Endothelial cell of coronary artery (primary cell): ENCODE measurements around the gene C10orf53. TPM values are rescaled to one million over a fixed set of nuclear protein-coding genes. Genes with fewer than 3 reads are reported as not detected.

Experiments used
- total RNA-seq: library from RNA; depleted of rRNA; stranded (reverse); fragments of >200 nt; gene quantifications from 2 replicates; pipeline ENCODE4 v1.2.3, GENCODE V29; 2014

C10orf53 gene
- total RNA-seq, result not detected in 2 replicates

DNA sequence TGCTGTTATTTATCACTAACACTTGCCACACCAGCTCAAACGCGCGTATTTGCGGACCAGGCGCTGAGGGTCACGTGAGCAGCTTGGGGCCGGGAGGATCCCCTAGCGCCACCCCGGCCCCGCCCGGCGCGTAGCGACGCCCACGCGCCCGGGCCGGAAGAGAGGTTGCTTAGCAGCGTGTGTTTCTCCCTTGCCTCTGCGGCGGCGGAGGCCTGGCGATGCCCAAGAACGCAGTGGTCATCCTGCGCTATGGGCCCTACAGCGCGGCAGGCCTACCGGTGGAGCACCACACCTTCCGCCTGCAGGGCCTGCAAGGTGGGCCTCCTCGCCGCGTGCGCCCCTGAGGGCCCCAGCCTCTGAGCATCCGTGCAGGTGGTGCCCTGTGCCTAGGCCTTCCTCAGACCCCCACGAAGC lies at the start of gene C10orf53:
TSS of gene C10orf53 (plus strand) at position 172 of the 414 bp plus-strand sequence. CDS start at position 219, 47 bp downstream.

Other genes with a start within 250 kb of the C10orf53 start
- gene ERCC6, start 140.5 kb upstream of the C10orf53 start, total RNA-seq, result 46.0 and 47.1 TPM in 2 replicates
- under 0.01 TPM in 1 of 2 replicates, not detected in the other for gene SLC18A3, start 69.3 kb upstream of the C10orf53 start, total RNA-seq
- gene CHAT, start 65.6 kb upstream of the C10orf53 start, total RNA-seq, result not detected in 2 replicates
- 0.19 and 0.99 TPM in 2 replicates for gene OGDHL, start 82.7 kb downstream of the C10orf53 start, total RNA-seq